A549 (cell line): Measurements from ENCODE around the gene GFOD2.

Experiments
- CTCF ChIP-seq: fragments of >200 bp; sonication (Bioruptor Twin); formaldehyde crosslinking; IDR thresholded peaks from 3 replicates; pipeline ENCODE4 v1.5.1; 2016
- KDM1A ChIP-seq: fragments of 200-600 bp; sonication (generic); IDR thresholded peaks from 2 replicates; pipeline ENCODE4 v1.6.1; 2016; ENCODE audit warnings: low read depth, mild to moderate bottlenecking
- TF ChIP-seq, protein P1 (sequence below): fragments of >200 bp; sonication (Bioruptor Twin); formaldehyde crosslinking; IDR thresholded peaks from 3 replicates; pipeline ENCODE4 v1.6.1; 2016

- TF ChIP-seq KDM1A: no peak
- TF ChIP-seq CTCF: no peak
- TF ChIP-seq, protein P1, sequence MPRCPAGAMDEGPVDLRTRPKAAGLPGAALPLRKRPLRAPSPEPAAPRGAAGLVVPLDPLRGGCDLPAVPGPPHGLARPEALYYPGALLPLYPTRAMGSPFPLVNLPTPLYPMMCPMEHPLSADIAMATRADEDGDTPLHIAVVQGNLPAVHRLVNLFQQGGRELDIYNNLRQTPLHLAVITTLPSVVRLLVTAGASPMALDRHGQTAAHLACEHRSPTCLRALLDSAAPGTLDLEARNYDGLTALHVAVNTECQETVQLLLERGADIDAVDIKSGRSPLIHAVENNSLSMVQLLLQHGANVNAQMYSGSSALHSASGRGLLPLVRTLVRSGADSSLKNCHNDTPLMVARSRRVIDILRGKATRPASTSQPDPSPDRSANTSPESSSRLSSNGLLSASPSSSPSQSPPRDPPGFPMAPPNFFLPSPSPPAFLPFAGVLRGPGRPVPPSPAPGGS: no peak
Measured at GRCh38 chr16:67674851-67675578, 44.1 kb downstream of the GFOD2 start.
